ENCODE data around the gene RIMKLA.
A peak's percentile ranks its signal among the peaks of the same experiment; 100 is the strongest.

The RIMKLA gene

DNA sequence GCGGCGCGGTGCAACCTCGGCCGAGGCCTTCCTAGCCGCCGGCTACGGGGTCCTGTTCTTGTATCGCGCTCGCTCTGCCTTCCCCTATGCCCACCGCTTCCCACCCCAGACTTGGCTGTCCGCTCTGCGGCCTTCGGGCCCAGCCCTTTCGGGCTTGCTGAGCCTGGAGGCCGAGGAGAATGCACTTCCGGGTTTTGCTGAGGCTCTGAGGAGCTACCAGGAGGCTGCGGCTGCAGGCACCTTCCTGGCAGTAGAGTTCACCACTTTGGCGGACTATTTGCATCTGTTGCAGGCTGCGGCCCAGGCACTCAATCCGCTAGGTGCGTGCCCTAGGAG is 76.1 kb downstream of the RIMKLA start:
- Histone ChIP-seq H3K4me1 (ENCODE audit: control insufficient read depth in 1 of 2, insufficient read depth in 2 of 2, low read length in 2 of 2) (peaks cover 8 to 10% of the 10 kb centered on the region in 2 experiments), H3K36me3 (ENCODE audit: control insufficient read depth in 1 of 2, insufficient read depth in 2 of 2, low read length in 2 of 2) (peaks cover 0 to 8% of the 10 kb centered on the region in 2 experiments), H3K23ac (ENCODE audit: low read length) (no peak overlapping the region), H3K18ac (ENCODE audit: low read length) (peak overlapping the region; percentile 84), H3K14ac (ENCODE audit: low read length) (peak overlapping the region; percentile 92), H3K9ac (ENCODE audit: low read length) (peak overlapping the region; percentile 88), H2BK12ac (ENCODE audit: low read length) (no peak overlapping the region), H3K79me1 (ENCODE audit: low read length) (peaks cover 11% of the 10 kb centered on the region), H3K4me3 (ENCODE audit: low read depth, low read length) (peak overlapping the region; percentile 91), H3K27ac (ENCODE audit: low read depth, low read length) (peak overlapping the region; percentile 72), H2AK5ac (ENCODE audit: low read length) (peak overlapping the region; percentile 3), H4K91ac (ENCODE audit: low read depth, low read length) (peak overlapping the region; percentile 90), H4K8ac (ENCODE audit: low read depth, low read length) (peak overlapping the region; percentile 94), H2BK120ac (ENCODE audit: insufficient read depth, low read length, poor library complexity) (peak overlapping the region; percentile 80), H3K4ac (ENCODE audit: low read depth, low read length) (peak overlapping the region; percentile 49), H3K4me2 (ENCODE audit: low read length) (peak overlapping the region; percentile 82), H3K79me2 (ENCODE audit: control insufficient read depth, insufficient read depth, low read length, poor library complexity) (peaks cover 9% of the 10 kb centered on the region), H3K27me3 (ENCODE audit: insufficient read depth, low read length) (no peaks in the 10 kb centered on the region), H2BK5ac (ENCODE audit: low read depth, low read length, poor library complexity) (peak overlapping the region; percentile 60), H3K9me3 (ENCODE audit: insufficient read depth, low read depth, low read length) (no peaks in the 10 kb centered on the region), H2AFZ (ENCODE audit: insufficient read depth, low read length, poor library complexity) (peak overlapping the region; percentile 88), H4K12ac (ENCODE audit: low read depth, low read length) (peak overlapping the region; percentile 86)
- no CpG with 5 or more reads among the region's 23 CpGs for WGBS (ENCODE audit: extremely low coverage, insufficient coverage, insufficient read length)
- DNase-seq, result peak; percentile 77 to 79

DNA sequence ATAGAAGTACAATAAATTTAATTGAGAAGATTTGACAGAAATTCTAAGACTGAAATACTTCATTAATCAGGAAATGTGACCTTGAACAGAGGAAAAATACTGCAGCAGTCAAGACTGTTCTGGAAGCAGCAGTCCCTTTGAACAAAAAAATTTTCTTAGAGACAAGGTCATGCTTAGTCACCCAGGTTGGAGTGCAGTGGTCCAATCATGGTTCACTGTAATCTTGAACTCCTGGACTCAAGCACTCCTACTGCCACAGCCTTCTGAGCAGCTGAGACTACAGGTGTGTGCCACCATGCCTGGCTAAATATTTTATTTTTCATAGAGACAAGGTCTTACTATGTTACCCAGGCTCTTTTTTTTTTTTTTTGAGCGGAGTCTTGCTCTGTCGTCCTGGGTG is 80.6 kb downstream of the RIMKLA start:
- Histone ChIP-seq H3K27me3 (ENCODE audit: insufficient read depth, low read length) (no peaks in the 10 kb centered on the region), H2BK5ac (ENCODE audit: low read depth, low read length, poor library complexity) (no peak overlapping the region), H3K79me1 (ENCODE audit: low read length) (peaks cover 4% of the 10 kb centered on the region), H3K14ac (ENCODE audit: low read length) (no peak overlapping the region), H3K79me2 (ENCODE audit: control insufficient read depth, insufficient read depth, low read length, poor library complexity) (peaks cover 6% of the 10 kb centered on the region), H3K18ac (ENCODE audit: low read length) (no peak overlapping the region), H2AFZ (ENCODE audit: insufficient read depth, low read length, poor library complexity) (no peak overlapping the region), H4K8ac (ENCODE audit: low read depth, low read length) (no peak overlapping the region), H4K12ac (ENCODE audit: low read depth, low read length) (no peak overlapping the region), H3K27ac (ENCODE audit: low read depth, low read length) (no peak overlapping the region), H3K36me3 (ENCODE audit: control insufficient read depth in 1 of 2, insufficient read depth in 2 of 2, low read length in 2 of 2) (peaks cover 0 to 8% of the 10 kb centered on the region in 2 experiments), H2BK120ac (ENCODE audit: insufficient read depth, low read length, poor library complexity) (no peak overlapping the region), H3K23ac (ENCODE audit: low read length) (no peak overlapping the region), H2AK5ac (ENCODE audit: low read length) (no peak overlapping the region), H3K4me1 (ENCODE audit: control insufficient read depth in 1 of 2, insufficient read depth in 2 of 2, low read length in 2 of 2) (peaks cover 5 to 6% of the 10 kb centered on the region in 2 experiments), H3K4me3 (ENCODE audit: low read depth, low read length) (no peak overlapping the region), H3K9me3 (ENCODE audit: insufficient read depth, low read depth, low read length) (no peaks in the 10 kb centered on the region), H4K91ac (ENCODE audit: low read depth, low read length) (no peak overlapping the region), H2BK12ac (ENCODE audit: low read length) (no peak overlapping the region), H3K9ac (ENCODE audit: low read length) (no peak overlapping the region), H3K4ac (ENCODE audit: low read depth, low read length) (no peak overlapping the region), H3K4me2 (ENCODE audit: low read length) (no peak overlapping the region)
- no CpG with 5 or more reads among the region's 2 CpGs for whole genome bisulfite sequencing (ENCODE audit: extremely low coverage, insufficient coverage, insufficient read length)
- no peak for DNase-seq

DNA sequence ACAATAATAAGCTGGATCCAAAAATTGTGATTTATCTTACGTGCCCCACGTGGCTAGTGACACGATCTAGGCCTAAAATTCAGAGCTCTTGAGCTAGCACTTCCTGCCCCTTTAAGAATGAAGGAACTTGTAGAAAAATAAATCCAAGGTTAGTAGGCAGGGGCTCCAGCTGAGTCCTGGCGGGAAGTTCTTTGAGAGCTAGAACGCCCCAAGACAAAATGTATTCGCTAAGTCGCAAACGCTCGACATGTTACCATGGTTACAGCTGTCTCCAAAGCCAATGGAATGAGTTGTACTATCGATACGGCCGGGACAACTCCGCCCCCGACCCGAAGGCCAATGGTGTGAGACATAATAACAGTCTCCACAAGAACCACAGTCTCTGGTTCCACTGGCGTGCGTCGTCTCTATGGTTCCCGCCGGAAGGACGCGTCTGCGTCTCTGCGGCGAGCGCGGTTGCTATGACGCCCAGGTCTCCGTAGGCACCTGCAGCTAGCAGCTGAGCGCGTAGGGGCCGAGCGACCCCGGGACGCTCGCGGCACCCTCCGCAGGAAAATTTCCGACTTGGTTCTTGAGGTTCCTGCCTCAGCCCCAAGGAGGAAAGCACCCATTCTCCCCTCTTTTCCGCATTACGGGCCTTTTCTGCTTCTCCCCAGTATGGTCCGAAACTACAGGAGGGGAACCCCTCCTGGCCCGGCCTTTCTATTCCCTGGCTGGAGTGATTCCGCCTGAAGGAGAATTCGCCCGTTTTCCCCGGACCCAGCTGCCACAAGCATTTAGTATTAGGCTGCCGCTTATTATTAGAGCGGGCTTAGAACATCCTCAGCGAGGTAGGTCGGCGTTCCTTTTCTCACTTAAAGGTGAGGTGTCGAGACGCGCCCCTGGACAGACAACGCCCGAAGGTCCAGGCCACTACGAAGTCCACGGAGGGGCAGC is 82.5 kb downstream of the RIMKLA start, which contains the start of gene CCDC30:
TSS of gene CCDC30 (plus strand) at position 459 of the 936 bp plus-strand sequence. CDS start 17,266 bp downstream, outside the sequence.
- no CpG with 5 or more reads among the region's 59 CpGs for WGBS (ENCODE audit: extremely low coverage, insufficient coverage, insufficient read length)
- no peak within 1 kb of the TSS for H3K23ac ChIP-seq (ENCODE audit: low read length)
- H3K4me3 ChIP-seq (ENCODE audit: low read depth, low read length), result peak within 1 kb of the TSS; percentile 80
- H3K9ac ChIP-seq (ENCODE audit: low read length), result no peak within 1 kb of the TSS
- no peaks in the 10 kb centered on the region for H3K9me3 ChIP-seq (ENCODE audit: insufficient read depth, low read depth, low read length)
- no peak within 1 kb of the TSS for H3K27ac ChIP-seq (ENCODE audit: low read depth, low read length)
- H2BK12ac ChIP-seq (ENCODE audit: low read length), result no peak within 1 kb of the TSS
- peak within 1 kb of the TSS; percentile 69 for H2AFZ ChIP-seq (ENCODE audit: insufficient read depth, low read length, poor library complexity)
- no peak within 1 kb of the TSS for H4K8ac ChIP-seq (ENCODE audit: low read depth, low read length)
- H3K27me3 ChIP-seq (ENCODE audit: insufficient read depth, low read length), result no peaks in the 10 kb centered on the region
- no peak within 1 kb of the TSS for H4K12ac ChIP-seq (ENCODE audit: low read depth, low read length)
- H3K4me1 ChIP-seq (ENCODE audit: control insufficient read depth in 1 of 2, insufficient read depth in 2 of 2, low read length in 2 of 2), result peaks cover 0 to 2% of the 10 kb centered on the region in 2 experiments
- H3K79me2 ChIP-seq (ENCODE audit: control insufficient read depth, insufficient read depth, low read length, poor library complexity), result no peaks in the 10 kb centered on the region
- no peak within 1 kb of the TSS for H2AK5ac ChIP-seq (ENCODE audit: low read length)
- no peaks in the 10 kb centered on the region for H3K79me1 ChIP-seq (ENCODE audit: low read length)
- no peak within 1 kb of the TSS for H3K14ac ChIP-seq (ENCODE audit: low read length)
- no peak within 1 kb of the TSS for H2BK5ac ChIP-seq (ENCODE audit: low read depth, low read length, poor library complexity)
- peaks cover 0 to 6% of the 10 kb centered on the region in 2 experiments for H3K36me3 ChIP-seq (ENCODE audit: control insufficient read depth in 1 of 2, insufficient read depth in 2 of 2, low read length in 2 of 2)
- no peak within 1 kb of the TSS for H3K18ac ChIP-seq (ENCODE audit: low read length)
- H3K4ac ChIP-seq (ENCODE audit: low read depth, low read length), result no peak within 1 kb of the TSS
- H3K4me2 ChIP-seq (ENCODE audit: low read length), result peak within 1 kb of the TSS; percentile 96
- H2BK120ac ChIP-seq (ENCODE audit: insufficient read depth, low read length, poor library complexity), result no peak within 1 kb of the TSS
- peak; percentile 98 to 100 for DNase-seq
- H4K91ac ChIP-seq (ENCODE audit: low read depth, low read length), result no peak within 1 kb of the TSS

DNA sequence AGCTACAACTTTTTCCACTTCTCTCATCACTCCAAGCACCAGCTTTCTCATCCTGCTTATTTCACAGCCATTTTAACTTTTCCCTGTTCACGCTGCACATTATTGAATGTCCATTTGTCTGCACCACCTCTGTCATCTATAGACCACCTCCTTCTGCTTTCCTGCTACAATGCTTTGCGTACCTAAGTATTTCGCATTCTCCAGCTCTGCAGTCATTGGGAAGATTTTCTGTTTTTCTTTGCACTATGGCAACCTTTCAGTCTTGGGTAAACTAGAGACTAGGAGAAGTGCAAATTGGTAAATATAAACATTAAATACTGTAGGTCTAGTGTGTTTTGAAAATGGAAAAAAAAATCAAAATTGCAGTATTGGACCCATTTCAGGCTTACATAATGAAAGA is 83.3 kb downstream of the RIMKLA start:
- no peak overlapping the region for H3K4ac ChIP-seq (ENCODE audit: low read depth, low read length)
- H2AFZ ChIP-seq (ENCODE audit: insufficient read depth, low read length, poor library complexity), result no peak overlapping the region
- H3K9me3 ChIP-seq (ENCODE audit: insufficient read depth, low read depth, low read length), result no peaks in the 10 kb centered on the region
- H2BK12ac ChIP-seq (ENCODE audit: low read length), result no peak overlapping the region
- no peak overlapping the region for H3K23ac ChIP-seq (ENCODE audit: low read length)
- H4K91ac ChIP-seq (ENCODE audit: low read depth, low read length), result no peak overlapping the region
- DNase-seq, result peak; percentile 27 to 82
- no peak overlapping the region for H3K14ac ChIP-seq (ENCODE audit: low read length)
- no peak overlapping the region for H4K12ac ChIP-seq (ENCODE audit: low read depth, low read length)
- no peak overlapping the region for H3K4me3 ChIP-seq (ENCODE audit: low read depth, low read length)
- peaks cover 0 to 2% of the 10 kb centered on the region in 2 experiments for H3K4me1 ChIP-seq (ENCODE audit: control insufficient read depth in 1 of 2, insufficient read depth in 2 of 2, low read length in 2 of 2)
- H2BK120ac ChIP-seq (ENCODE audit: insufficient read depth, low read length, poor library complexity), result no peak overlapping the region
- H3K27ac ChIP-seq (ENCODE audit: low read depth, low read length), result no peak overlapping the region
- no CpG with 5 or more reads among the region's 3 CpGs for WGBS (ENCODE audit: extremely low coverage, insufficient coverage, insufficient read length)
- peaks cover 0 to 5% of the 10 kb centered on the region in 2 experiments for H3K36me3 ChIP-seq (ENCODE audit: control insufficient read depth in 1 of 2, insufficient read depth in 2 of 2, low read length in 2 of 2)
- no peak overlapping the region for H3K9ac ChIP-seq (ENCODE audit: low read length)
- H3K79me2 ChIP-seq (ENCODE audit: control insufficient read depth, insufficient read depth, low read length, poor library complexity), result no peaks in the 10 kb centered on the region
- no peaks in the 10 kb centered on the region for H3K79me1 ChIP-seq (ENCODE audit: low read length)
- H3K4me2 ChIP-seq (ENCODE audit: low read length), result peak overlapping the region; percentile 96
- no peaks in the 10 kb centered on the region for H3K27me3 ChIP-seq (ENCODE audit: insufficient read depth, low read length)
- no peak overlapping the region for H2BK5ac ChIP-seq (ENCODE audit: low read depth, low read length, poor library complexity)
- H3K18ac ChIP-seq (ENCODE audit: low read length), result no peak overlapping the region
- H4K8ac ChIP-seq (ENCODE audit: low read depth, low read length), result no peak overlapping the region
- no peak overlapping the region for H2AK5ac ChIP-seq (ENCODE audit: low read length)

Data from trophoblast cell (in vitro differentiated cells and primary cell).